Parathyroid adenoma (tissue), 2 donors: ENCODE results near the gene NPAS2.

Source experiments
- H2AFZ ChIP-seq: fragments of 300-600 bp; sonication (generic); one replicate; pipeline ENCODE4 v1.7.0; 2017; ENCODE audit warnings: antibody characterized with exemption, mild to moderate bottlenecking
- H3K27ac ChIP-seq: fragments of 300-600 bp; sonication (generic); one replicate; pipeline ENCODE4 v1.7.0; 2017
- H3K27me3 ChIP-seq: fragments of 300-600 bp; sonication (generic); one replicate; pipeline ENCODE4 v1.7.0; 2017; ENCODE audit warnings: low read length; ENCODE audit not compliant: control insufficient read depth, insufficient read depth
- H3K36me3 ChIP-seq: fragments of 300-600 bp; sonication (generic); one replicate; pipeline ENCODE4 v1.7.0; 2017; ENCODE audit warnings: low read length; ENCODE audit not compliant: control insufficient read depth, insufficient read depth
- H3K4me1 ChIP-seq: fragments of 300-600 bp; sonication (generic); one replicate; pipeline ENCODE4 v1.7.0; 2017; ENCODE audit warnings: control low read depth
- H3K4me2 ChIP-seq: fragments of 300-600 bp; sonication (generic); one replicate; pipeline ENCODE4 v1.7.0; 2017; ENCODE audit warnings: low read length
- H3K4me3 ChIP-seq: fragments of 300-600 bp; sonication (generic); one replicate; pipeline ENCODE4 v1.7.0; 2017; ENCODE audit warnings: low read depth, low read length
- H3K79me2 ChIP-seq: fragments of 300-600 bp; sonication (generic); one replicate; pipeline ENCODE4 v1.7.0; 2017; ENCODE audit warnings: control low read depth
- H3K9ac ChIP-seq: fragments of 300-600 bp; sonication (generic); one replicate; pipeline ENCODE4 v1.7.0; 2017; ENCODE audit warnings: mild to moderate bottlenecking
- H3K9me3 ChIP-seq: fragments of 300-600 bp; sonication (generic); one replicate; pipeline ENCODE4 v1.7.0; 2017; ENCODE audit warnings: low read length; ENCODE audit not compliant: control insufficient read depth
- CTCF ChIP-seq: fragments of 300-600 bp; sonication (generic); IDR thresholded peaks from one replicate; pipeline ENCODE4 v1.7.0; 2017; ENCODE audit warnings: antibody characterized with exemption, mild to moderate bottlenecking
- donor health status: primary hyperparathyroidism.

The NPAS2 gene

GRCh38 chr2:100791936-100792308, 28.0 kb upstream of the NPAS2 start:
- Histone ChIP-seq H3K4me1 (no peaks in the 10 kb centered on the region), H2AFZ (no peak overlapping the region), H3K4me3 (no peak overlapping the region)

DNA sequence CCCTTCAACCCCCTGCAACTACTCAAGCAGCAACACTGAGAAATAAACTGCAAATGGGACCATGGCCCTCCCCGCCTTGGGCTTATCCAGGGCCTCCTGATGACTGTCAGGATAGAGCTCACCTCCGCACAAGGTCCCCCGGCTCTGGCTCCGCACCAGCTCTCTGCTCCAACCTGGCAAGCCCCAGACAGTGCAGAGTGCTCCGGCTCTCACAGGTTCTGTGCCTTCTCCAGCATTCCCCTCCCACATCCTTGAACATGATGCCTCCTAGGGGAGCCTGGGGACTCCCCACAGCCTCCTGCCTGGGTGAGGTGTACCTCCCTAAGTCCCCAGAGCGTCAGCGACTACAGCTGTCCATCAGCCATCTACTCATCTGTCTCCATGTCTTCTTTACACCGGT, 26.7 kb upstream of the NPAS2 start:
- no peak for TF ChIP-seq CTCF
- Histone ChIP-seq H3K9ac (no peak overlapping the region), H3K9me3 (no peaks in the 10 kb centered on the region), H3K36me3 (no peaks in the 10 kb centered on the region), H3K4me2 (no peak overlapping the region), H2AFZ (no peak overlapping the region), H3K79me2 (no peaks in the 10 kb centered on the region), H3K4me1 (no peaks in the 10 kb centered on the region), H3K27me3 (no peaks in the 10 kb centered on the region), H3K4me3 (no peak overlapping the region), H3K27ac (no peak overlapping the region)

More at GRCh38 chr2:100791936-100792308, 28.0 kb upstream of the NPAS2 start:
- no peaks in the 10 kb centered on the region for H3K27me3 ChIP-seq
- H3K9me3 ChIP-seq: no peaks in the 10 kb centered on the region
- no peaks in the 10 kb centered on the region for H3K36me3 ChIP-seq
- H3K79me2 ChIP-seq: no peaks in the 10 kb centered on the region
- no peak overlapping the region for H3K27ac ChIP-seq
- TF ChIP-seq CTCF: no peak
- no peak overlapping the region for H3K9ac ChIP-seq
- no peak overlapping the region for H3K4me2 ChIP-seq

DNA sequence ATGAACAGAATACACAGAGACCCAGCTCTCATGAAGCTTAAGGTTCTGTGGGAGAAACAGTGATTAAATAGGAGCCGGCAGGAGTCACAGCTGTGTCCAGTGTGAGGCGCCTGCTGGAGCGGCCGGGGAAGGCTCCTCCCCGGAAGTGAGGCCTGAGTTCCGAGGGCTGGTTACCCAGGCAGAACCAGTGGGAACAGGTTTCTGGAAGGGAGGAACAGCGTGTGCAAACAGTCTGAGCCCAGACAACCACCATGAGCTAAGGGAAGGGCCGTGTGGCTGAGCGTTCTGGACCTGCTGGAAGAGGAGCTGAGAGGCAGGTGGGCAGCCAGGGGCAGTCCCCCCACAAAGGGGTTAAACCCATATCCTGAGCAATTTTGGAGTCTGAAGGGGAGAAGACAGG, 26.0 kb upstream of the NPAS2 start:
- Histone ChIP-seq H3K27me3 (no peaks in the 10 kb centered on the region), H3K27ac (no peak overlapping the region), H3K4me1 (no peaks in the 10 kb centered on the region), H2AFZ (no peak overlapping the region), H3K36me3 (no peaks in the 10 kb centered on the region), H3K79me2 (no peaks in the 10 kb centered on the region), H3K4me2 (no peak overlapping the region), H3K4me3 (no peak overlapping the region), H3K9ac (no peak overlapping the region), H3K9me3 (no peaks in the 10 kb centered on the region)
- no peak for TF ChIP-seq CTCF

DNA sequence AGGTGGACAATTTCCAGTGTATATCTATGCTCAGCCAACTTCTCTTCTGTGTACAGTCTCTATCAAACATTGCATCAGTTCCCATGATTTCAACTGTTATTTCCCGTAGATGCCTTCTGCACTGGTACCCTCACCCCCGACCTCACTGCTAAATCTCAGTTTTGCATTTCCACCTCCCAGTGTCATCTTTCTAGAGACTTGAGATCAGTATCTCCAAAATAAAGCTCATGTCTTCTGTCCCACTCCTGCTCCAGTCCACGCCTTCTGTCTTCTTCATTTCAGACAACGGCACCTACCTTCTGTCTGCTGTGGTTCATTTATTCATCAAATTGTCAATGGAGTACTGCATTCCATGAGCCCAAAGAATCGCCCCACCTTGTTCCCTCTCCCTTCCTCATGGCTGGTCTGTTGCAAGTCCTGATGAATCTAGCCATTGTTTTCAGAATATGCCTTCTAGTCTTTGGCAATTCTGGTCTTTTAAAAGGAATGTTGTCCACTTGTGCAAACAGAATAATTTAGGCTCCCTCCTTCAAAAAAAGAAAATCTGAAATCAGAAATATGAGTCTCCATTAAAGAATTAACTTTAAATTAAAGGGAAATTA, 23.3 kb upstream of the NPAS2 start:
- H3K4me1 ChIP-seq: no peaks in the 10 kb centered on the region
- no peak for TF ChIP-seq CTCF
- no peaks in the 10 kb centered on the region for H3K9me3 ChIP-seq
- no peaks in the 10 kb centered on the region for H3K79me2 ChIP-seq
- no peak overlapping the region for H3K27ac ChIP-seq
- H2AFZ ChIP-seq: no peak overlapping the region
- no peak overlapping the region for H3K9ac ChIP-seq
- no peak overlapping the region for H3K4me2 ChIP-seq
- no peak overlapping the region for H3K4me3 ChIP-seq
- no peaks in the 10 kb centered on the region for H3K36me3 ChIP-seq
- no peaks in the 10 kb centered on the region for H3K27me3 ChIP-seq

DNA sequence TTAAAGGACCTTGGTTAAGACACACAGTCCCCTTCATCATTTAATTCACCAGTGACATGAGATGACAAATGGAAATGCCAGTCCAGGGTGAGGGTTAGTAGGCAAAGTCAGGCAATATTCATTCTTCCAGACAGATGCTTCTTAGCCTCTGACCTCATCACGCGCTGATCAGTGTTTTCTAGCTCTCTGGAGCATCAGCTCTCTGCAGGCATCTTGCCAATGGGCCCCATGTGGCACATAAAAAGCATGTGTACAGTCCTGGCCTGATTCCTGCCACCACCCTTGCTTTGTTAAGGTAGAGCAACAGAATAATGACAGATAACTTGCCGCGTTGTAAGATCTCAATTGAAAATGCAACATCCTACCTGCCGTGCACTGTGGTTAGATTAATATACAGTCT, 20.3 kb upstream of the NPAS2 start:
- Histone ChIP-seq H3K79me2 (no peaks in the 10 kb centered on the region), H3K36me3 (no peaks in the 10 kb centered on the region), H3K9me3 (no peaks in the 10 kb centered on the region), H3K4me3 (no peak overlapping the region), H3K4me2 (no peak overlapping the region), H3K4me1 (no peaks in the 10 kb centered on the region), H3K27ac (no peak overlapping the region), H2AFZ (no peak overlapping the region), H3K27me3 (no peaks in the 10 kb centered on the region), H3K9ac (no peak overlapping the region)
- TF ChIP-seq CTCF: no peak
